Fibroblast of pulmonary artery (primary cell): ENCODE data around the gene GRIN1.

Source experiments
- DNase-seq: peaks from one replicate; pipeline ENCODE4 v3.0.0-alpha.2; 2010; ENCODE audit warnings: low read depth
- H3K4me3 ChIP-seq: replicated peaks from 2 replicates; pipeline ENCODE4 v1.5.1; 2011; ENCODE audit warnings: low read depth, mild to moderate bottlenecking, control low read depth, low read length, moderate library complexity
- TF ChIP-seq, protein P1 (sequence below): IDR thresholded peaks from 2 replicates; pipeline ENCODE4 v1.5.1; 2011; ENCODE audit warnings: mild to moderate bottlenecking, control low read depth, low read length, inconsistent platforms; ENCODE audit errors: missing control alignments

Gene GRIN1

DNA sequence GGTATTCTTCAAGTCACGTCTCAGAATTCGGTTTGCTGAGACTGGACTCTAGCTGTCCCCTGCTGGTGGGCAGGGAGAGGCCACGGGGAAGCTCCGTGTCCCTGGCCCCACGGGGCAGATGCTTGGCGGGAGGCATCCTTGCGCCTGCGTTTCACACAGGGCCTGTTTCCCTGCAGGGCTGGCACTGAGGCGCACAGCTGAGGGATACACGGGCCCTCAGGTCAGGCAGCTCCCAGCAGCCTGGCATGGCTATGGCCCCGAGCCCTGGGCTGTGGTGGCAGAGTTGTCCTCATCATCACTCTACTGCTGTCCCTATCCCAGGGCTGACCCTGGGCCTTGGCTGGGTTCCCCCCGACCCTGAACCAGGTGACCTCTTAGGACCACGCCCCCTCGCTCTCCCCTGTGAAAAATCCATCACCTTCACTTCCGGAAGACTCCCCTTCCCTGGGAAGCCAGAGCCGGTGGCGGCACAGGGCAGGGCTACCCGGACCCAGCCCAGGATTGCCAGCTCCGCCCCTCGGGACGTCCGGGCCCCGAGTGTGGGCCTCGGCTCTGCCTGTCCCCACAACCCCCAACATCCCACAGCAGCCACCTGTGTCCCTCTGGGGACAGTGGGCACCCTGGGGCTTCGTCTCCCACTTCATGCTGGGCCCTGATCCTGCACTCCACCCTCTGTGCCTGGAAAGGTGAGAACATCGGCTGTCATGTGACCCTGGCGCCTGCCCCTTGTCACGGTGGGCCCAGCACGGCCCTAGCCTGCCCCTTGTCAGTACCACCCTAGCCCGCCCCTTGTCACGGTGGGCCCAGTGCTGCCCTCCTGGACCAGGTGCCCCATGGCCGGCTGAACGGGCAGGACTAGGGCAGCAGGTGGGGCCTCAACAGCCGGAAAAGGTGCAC lies 29.5 kb upstream of the GRIN1 start:
- DNase-seq: no peak
- TF ChIP-seq, protein P1, sequence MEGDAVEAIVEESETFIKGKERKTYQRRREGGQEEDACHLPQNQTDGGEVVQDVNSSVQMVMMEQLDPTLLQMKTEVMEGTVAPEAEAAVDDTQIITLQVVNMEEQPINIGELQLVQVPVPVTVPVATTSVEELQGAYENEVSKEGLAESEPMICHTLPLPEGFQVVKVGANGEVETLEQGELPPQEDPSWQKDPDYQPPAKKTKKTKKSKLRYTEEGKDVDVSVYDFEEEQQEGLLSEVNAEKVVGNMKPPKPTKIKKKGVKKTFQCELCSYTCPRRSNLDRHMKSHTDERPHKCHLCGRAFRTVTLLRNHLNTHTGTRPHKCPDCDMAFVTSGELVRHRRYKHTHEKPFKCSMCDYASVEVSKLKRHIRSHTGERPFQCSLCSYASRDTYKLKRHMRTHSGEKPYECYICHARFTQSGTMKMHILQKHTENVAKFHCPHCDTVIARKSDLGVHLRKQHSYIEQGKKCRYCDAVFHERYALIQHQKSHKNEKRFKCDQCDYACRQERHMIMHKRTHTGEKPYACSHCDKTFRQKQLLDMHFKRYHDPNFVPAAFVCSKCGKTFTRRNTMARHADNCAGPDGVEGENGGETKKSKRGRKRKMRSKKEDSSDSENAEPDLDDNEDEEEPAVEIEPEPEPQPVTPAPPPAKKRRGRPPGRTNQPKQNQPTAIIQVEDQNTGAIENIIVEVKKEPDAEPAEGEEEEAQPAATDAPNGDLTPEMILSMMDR: no peak
- H3K4me3 ChIP-seq: no peak overlapping the region

DNA sequence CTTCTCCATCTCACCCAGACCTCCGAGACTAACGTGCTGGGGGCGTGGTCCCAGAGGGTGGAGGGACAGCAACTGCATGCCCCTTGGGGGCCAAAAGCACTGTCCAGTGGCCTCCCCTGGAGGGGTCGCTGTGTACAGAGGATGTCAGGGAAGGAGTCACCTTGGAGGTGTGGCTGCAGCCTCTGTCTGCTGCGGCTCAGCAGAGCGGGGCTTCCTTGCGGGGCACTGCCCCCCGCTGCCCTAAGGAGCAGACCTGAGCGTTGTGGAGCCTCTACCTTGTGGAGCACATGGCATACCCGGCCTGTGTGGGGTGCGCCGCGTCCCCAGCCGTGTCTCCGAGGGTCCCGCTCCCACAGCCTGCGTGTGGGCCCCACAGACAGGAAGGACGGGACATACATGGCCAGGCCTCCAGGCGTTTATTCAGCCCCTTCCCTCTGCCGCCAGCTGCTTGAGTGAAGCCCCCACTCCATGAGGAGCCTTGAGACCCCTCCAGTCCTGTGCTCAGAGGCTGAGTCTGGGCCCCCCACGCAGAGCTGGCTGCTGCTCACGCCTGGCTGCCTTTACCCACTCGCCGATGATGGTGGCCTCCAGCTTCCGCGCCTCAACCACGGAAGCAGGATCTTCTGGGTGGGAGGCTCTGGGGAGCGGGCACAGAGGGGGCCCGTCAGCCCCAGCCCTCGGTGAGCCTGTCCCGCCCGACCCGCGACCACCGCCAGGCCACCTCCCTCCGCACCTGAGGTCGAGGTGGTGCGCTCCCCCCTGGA lies 28.6 kb upstream of the GRIN1 start:
- no peak for DNase-seq
- TF ChIP-seq, protein P1: no peak
- H3K4me3 ChIP-seq: no peak overlapping the region

DNA sequence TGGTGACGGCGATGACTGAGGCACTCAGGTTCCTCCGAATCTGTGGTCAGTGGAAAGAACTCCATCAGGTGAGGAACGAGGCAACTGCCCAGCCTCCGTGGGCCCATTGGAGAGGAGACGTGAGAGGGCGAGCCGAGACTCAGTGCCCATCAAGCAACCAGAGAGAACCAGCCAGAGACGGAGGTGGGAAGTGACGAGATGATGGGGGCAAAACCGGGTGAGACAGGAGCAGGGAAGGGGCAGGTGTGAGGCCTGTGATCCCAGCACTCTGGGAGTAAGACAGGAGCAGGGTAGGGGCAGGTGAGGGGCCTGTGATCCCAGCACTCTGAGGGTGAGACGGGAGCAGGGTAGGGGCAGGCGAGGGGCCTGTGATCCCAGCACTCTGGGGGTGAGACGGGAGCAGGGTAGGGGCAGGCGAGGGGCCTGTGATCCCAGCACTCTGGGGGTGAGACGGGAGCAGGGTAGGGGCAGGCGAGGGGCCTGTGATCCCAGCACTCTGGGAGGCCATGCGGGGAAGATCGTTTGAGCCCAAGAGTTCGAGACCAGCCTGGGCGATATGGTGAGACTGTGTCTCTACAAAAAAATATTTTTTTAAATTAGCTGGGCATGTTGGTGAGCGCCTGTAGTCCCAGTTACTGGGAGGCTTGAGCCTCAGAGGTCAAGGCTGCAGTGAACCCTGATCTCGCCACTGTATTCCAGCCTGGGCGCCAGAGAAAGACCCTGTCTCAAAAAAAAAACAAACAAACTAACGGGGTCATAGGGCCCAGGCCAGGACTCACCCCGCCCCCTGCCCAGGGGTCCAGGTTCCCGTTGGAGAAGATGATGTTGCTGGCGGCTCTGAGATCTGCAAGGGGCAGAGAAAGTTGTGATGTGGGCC lies 27.8 kb upstream of the GRIN1 start:
- TF ChIP-seq, protein P1: no peak
- H3K4me3 ChIP-seq: no peak overlapping the region
- DNase-seq: no peak

DNA sequence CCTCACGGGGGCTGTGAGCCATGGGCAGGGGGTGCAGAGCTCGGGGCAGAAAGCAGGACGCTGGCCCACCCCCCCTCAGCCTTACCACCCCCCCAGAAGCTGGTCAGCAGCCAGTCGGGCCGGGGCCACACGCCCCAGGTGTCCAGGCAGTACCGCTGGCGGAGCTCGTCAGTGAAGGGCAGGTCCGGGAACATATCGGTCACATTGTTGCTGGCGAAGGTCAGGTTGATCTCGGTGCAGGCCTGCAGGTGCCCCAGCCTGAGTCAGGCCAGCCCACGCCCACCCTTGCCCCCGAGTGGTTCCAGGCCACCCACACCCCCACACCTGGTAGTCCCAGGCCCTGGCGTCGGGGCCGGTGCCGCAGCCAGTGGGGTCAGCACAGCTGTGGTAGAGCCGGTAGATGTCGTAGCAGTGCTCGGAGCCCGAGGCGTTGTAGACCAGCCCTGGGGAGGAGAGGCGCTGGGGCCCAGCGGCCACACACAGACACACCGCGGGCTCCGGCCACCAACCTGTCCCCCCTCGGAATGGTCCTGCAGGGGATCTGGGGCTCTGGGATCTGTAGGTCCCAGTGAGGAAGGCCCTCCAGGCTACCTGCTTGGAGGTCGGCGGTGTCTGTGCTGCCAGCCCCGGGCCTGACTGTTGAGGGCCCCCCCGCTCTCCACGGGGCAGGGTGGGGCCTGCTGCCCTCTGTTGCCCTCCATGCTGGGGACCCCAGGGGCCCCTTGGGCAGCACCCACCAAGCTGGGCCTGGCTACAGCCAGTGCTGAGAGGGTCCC lies 27.0 kb upstream of the GRIN1 start:
- DNase-seq: no peak
- H3K4me3 ChIP-seq: no peak overlapping the region
- TF ChIP-seq, protein P1: no peak

DNA sequence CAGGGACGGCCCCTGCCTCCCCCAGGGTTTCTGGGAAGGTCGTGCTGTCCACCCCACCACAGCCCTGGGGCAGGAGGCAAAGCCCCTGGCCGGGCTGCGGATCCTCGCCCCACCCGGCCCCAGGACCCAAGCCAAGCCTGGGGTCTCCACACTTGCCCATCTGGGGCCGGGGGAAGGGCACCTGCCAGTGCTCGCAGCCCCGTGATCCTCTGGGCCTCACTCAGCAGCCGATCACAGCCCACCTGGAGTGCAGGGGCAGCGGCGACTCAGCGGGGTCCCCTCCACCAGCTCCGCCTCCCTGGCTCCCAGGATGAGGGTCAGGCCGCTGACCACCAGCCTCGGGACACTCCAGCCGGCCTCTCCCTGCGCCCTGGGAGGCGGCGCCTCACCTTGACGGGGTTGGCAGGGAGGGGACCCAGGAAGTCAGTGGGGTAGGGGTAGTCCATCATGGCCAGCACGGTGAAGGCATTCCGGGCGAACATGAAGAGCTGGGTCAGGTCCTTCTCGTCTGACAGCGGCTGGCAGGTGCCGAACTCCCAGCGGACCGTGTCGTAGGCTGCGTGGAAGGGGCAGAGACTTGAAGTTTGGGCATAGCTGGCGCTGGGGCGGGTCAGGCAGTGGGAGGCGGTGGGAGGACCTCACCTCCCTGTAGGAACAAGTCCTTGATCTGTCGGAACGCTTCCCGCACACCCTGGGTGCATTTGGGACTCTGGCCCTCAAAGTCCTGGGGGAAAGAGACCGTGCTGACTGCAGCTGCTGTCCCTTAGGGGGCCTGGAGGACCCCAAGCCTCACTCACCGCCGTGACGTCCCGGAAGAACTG lies 26.2 kb upstream of the GRIN1 start:
- TF ChIP-seq, protein P1: no peak

More for the DNA sequence above, 26.2 kb upstream of the GRIN1 start:
- H3K4me3 ChIP-seq: no peak overlapping the region
- no peak for DNase-seq
